Measurements from ENCODE around the gene WFS1.

Gene WFS1

DNA sequence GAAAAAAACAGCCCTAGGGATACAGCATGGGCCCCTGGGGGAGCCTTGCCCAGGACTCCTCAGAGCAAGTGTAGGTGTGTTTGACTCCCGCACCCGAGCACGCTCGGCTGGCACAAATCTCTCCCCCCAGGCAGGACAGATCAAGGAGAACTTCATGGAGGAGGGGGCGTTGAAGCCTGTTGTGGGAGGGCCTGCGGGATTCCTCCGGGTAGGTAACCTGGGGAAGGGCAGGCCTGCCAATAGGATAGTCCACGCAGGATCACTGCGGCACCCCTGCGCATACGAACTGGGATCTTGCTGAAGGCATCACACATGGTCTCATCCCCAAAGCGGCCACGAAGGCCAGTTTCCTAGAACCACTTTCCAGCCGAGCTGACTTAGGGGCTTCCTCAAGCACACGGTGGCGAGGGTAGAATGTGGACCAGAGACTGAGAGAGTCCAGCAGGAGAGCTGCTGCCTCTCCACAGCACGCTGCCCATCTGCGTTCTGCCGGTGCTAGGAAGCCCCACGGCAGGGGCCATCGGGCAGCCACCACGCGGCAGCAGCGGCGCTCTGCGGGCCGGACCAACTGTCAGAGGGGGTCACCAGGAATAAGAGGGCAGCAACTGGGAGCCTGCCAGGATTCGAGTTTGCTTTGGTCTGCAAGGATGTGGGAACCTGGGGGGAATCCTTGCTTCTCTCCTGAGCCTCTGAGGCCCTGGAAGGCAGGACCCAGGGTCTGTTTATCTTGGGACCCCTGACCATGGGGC lies 56.8 kb downstream of the WFS1 start:
- no peak for DNase-seq

DNA sequence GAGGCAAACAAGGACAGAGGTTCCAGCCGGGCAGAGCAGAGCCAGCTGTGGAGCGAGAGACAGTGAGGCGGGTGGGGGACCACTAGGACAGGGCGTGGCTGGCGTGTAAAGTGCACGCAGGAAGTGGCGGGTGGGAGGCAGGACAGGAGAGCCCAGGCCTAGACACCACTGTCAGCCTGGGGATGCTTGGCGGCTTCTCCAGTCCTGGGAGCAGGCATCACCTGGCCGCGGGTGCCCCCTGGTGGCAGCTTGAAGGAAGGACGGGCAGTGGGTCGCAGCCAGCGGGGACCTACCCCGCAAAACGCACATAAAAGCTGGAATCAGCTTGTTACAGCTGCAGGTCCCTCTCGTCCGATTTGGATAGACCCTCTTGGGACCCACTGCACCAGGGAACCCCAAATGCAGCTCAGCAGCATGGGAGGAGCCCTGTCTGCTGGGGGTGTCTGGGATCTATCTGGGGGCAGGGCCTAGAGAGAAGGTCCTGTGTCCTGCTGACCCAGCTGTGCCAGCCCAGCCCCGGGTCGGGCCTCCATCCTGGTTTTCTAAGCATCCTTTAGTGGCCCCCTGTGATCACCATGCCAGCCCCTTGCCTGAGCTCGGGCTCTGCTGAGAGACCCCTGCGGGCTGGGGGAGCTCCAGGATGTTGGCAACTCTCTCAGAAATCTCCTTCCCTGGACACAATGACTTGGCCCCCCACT lies 57.7 kb downstream of the WFS1 start:
- DNase-seq, result peak; percentile 22 to 74 (median 64)

DNA sequence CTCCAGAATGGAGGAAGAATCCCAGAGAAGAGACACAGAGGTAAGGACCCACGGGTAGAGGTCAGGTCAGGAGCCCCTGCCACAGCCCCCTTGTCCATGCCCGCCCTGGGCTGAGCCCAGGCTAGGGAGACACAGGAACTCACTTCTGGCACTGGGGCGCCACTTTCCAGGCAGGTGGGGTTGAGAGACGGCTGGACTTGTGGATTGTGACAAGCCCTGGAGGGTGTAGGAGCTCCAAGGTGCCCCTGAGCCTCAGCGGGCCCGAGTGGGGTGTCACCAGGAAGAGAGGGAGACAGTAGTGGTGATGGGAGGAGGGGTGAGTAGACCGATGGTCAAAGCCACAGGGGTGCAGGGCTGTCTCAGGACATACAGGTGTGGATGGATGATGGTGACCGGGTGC lies 58.9 kb downstream of the WFS1 start:
- no peak for DNase-seq

DNA sequence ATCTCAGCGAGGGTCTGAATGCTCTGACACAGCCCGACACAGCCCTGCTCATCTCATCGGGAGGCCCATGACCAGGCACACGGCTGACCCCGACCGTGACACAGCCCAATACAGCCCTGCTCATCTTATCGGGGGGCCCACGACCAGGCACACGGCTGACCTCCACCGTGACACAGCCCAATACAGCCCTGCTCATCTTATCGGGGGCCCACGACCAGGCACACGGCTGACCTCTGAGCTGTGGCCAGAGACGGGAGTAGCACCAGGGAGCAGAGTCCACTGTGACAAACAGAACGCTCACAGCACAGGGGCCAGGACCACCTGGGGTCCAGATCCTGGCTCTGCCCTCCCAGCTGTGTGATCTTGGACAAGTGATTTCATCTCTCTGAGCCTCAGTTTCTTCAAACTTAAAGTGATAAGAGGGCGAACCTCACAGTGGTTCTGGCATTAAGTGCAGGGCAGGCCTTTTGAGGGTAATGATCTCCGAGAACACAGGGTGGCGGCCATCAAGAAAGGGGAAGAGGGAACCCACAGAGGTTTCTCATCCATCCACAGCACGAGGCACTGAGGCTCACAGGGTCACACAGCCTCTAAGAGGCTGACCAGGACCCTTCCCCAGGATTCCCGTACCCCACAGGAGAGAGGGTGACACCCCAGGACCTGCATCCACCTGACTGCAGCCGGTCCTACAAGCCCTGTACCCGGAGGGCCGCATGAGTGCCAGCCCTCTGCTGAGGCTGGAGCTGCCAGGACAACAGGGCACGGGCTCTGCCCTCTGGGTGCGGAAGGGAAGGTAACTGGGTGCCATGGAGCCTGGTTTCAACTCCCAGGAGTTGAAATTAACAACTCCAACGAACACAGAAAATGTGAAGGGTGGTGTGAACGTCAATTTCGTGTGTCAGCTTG lies 60.1 kb downstream of the WFS1 start:
- no peak for DNase-seq

DNA sequence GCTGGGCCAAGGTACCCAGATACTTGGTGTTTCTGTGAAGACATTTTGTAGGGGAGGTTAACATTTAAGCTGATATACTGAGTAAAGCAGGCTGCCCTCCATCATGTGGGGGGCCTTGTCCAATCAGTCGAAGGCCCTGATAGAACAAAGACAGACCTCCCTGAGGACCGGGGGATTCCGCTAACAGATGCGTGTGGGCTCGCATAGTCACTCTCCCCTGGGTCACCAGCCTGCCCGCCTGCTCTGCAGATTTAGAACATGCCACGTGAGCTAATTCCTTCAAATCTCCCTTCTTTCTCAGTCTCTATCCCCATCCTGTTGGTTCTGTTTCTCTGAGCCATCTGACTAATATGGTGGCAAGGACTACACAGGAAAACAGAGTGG lies 60.7 kb downstream of the WFS1 start:
- DNase-seq, result no peak

DNA sequence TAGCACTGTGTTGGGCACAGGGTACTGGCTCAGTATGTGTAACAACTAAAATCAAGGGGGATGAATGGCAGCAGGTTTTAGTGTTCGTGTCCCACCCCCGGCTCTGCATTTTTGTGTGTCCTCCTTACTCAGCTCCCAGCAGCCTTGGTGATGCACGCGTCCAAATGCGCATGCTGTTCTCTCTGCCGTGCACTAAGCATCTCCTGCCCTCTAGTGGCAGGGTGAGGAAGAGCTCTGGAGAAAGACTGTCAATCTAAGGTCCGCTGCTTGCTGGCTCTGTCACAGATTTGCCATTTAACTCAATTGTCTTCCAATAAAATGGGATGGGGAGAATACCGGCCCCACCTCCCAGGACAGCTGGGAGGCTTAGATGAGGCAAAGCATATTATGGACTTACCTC lies 61.4 kb downstream of the WFS1 start:
- no peak for DNase-seq

DNA sequence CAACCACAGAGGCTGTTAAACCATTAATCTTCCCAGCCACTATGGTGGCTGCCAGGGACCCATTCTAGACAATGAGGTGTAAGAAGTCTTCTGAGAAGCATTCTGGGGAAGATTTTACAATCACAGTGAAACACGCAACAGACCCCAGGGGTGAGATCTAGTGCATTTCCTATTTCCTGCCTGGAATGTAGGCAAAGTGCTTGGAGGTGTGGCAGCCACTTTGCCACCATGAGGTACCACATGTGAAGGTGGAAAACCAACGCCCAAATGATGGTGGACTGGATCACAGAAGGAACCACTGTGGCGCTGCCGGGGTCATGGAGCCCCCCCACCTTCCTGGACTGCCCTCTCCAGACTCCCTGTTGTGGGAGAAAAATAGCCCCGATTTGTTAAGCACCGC lies 61.8 kb downstream of the WFS1 start:
- DNase-seq, result no peak

DNA sequence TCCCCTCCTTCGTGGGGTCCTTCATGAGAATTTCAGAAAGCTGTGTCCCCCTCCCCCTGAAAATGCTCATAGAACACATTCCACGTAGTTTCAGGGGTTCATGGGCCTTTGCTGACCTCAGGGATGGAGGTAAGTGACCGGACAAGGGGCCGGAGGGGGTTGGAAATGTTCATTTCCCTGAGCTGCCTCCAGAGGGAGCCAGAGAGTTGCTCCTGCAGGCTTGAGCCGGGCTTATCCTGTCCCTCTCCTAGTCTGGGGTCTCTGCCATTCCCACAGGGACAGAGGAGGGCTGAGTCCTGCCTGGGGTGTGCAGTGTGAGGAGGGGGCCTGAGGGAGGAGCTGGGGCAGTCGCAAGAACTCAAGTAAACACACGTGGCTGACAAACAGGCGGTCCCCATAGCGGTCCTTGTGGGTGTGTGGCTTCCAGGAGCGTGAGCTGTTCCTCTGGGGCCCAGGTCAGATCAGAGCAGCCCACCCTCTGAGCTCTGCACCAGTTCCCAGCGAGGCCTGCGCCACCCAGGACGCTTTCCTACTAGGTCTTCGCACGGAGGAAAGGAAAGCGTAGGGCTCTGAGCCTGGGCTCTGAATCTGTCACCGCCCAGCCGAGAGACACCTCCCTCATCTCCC lies 62.5 kb downstream of the WFS1 start:
- DNase-seq, result no peak

DNA sequence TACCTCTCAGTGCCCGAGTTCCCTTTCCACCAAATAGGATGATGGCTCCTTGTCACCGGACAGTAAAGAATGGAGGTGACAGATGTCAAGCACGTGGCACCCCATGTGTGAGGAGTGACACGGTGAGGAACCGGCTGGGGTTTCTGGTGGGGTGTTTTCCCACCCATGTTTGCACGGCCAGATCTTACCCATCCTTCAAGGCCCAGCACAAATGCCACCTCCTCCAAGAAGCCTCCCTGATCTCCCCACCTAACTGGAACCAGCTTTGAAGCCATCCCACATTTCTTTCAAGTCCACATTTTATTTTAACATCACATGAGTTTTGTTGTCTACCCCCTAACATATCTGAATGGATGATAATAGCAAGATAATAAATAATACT lies 63.0 kb downstream of the WFS1 start:
- DNase-seq, result no peak

DNA sequence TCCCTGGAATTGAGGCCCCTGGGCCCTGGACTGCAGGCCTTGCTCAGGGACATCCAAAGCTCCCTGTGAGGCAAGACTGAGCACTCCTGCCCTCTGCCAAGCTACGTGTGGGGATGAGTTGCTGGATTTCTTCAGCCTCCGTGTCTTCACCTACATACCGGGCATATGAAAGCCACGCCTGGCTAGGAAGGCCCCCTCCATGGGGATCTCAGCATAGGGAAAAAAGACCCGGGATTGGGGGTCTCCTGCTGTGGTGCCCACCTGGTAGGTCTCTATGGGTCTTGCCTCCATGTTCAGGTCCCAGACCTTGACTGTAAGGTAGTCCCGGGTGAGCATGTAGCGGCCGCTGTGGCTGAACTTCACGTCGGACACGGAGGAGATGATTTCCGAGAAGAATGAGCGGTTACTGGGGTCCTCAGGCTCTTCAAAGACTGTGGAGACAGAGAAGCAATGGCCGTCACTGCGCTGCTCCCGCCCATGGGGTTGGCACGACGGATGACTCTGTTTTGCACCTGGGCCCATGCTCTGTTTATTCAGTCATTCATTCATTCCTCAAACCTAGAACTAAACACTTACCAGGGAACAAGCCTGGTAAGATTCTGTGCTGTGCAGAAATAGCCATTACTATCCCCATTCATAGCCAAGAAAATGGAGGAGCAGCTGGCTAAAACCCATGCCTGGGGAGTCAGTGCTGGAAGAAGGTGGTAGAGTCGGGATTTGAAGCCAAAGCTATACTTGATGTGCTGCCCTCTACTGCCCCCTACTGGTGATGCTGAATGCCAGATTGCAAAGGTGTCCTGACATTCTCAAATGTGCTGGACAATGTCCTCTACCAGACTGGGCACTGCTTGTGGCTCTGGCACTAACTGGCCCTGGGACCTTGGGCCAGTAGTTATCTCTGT lies 63.9 kb downstream of the WFS1 start:
- no peak for DNase-seq

DNA sequence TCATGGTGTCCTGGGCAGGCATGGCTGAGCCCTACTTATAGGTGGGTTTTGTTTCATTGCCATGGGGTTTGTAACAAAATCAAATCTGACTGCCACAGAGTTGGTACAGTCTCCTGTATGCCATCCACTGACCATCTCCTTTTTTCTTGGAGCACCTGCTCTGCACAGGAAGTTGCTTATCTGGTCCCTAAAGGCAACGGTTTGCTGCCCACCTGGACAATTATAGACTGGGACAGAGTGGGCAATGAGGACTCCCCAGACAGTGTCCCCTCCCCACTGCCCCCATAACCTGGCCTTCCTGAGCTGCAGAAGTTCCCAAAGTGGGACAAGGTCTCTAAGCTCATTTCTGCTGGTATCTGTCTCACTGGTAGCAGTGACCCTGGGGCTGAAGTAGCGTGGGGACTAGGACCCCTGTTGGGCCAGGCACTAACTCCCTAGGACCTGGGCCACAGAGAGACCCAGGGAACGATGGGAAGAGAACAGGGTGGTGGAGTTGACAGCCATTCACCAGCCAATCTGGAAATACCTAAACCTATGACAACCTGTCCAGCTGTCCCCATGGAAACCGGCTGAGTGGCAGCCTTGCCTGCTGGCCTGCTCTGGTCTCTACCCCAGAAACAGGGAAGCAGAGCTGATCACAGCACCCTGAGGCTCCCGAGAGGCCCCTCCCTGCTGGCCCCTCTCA lies 64.7 kb downstream of the WFS1 start:
- no peak for DNase-seq

DNA sequence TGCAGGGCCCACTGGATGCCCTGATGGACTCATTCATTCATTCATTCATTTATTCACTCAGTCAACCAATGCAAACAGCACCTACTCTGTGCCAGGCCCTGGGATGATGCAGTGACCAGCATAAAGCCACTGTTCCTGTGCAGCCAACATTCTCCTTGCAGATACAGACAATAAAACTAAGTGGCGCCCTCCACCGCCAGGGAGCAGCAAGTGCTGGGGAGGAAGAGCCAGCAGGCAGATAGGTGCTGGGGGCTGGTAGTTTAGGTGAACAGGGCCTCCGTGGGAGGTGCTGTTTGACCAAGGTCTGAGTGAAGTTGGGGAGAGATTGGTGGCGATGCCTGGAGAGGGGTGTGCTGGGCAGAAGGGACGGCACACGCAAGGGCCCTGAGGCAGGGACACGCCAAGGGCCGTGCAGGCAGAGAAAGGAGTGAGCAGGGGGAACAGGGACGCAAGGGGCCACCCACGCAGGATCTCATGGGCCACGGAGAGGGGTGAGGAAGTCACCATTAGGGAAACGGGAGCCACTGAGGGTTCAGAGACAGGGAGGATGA lies 65.5 kb downstream of the WFS1 start:
- no peak for DNase-seq

DNA sequence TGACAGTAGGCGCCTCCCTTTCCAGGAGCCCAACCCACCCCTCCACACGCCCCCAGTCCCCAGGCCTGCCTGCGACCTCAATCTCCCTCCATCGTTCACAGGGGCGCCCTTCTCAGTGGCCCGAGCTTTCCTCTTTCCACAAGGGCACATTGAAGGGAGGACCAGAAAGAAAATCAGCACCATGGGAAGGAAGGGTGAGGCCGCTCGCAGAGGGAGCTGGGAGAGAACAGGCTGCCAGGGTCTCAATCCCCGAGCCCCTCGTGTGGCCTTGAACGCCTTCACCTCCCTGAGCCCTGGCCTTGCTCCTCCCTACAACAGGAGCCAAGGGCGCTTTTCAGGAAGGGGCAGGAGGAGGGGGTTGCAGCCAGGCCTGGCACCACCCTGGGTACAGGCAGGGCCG lies 66.5 kb downstream of the WFS1 start:
- no peak for DNase-seq

DNA sequence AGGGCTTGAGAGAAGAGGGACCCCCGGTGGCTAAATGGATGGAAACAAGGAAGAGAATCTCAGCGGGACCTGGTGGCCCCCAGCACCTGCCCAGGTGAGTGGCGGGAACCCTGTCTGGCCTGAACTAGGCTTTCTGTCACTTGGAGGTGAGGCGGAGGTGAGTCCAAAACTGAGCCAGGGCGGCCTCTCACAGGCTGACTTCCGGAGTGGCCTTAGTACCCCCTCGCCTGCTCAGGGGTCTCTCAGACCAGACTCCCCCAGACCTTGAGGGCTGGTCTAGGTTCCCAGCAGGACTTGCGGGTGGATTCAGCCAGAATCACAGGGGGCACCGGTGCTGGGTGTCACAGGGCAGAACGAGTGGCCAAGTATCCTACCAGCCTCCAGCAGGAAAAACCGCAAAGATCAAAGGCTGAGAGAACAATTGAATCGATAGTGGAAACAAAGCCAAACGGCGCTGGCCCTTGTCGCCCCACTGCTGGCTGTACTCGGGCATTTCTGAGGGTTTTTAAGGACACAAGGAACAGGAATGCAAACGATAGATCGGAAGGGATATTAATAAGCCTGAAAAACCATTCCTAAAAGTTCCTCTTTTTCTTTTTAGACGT lies 67.8 kb downstream of the WFS1 start:
- no peak for DNase-seq

DNA sequence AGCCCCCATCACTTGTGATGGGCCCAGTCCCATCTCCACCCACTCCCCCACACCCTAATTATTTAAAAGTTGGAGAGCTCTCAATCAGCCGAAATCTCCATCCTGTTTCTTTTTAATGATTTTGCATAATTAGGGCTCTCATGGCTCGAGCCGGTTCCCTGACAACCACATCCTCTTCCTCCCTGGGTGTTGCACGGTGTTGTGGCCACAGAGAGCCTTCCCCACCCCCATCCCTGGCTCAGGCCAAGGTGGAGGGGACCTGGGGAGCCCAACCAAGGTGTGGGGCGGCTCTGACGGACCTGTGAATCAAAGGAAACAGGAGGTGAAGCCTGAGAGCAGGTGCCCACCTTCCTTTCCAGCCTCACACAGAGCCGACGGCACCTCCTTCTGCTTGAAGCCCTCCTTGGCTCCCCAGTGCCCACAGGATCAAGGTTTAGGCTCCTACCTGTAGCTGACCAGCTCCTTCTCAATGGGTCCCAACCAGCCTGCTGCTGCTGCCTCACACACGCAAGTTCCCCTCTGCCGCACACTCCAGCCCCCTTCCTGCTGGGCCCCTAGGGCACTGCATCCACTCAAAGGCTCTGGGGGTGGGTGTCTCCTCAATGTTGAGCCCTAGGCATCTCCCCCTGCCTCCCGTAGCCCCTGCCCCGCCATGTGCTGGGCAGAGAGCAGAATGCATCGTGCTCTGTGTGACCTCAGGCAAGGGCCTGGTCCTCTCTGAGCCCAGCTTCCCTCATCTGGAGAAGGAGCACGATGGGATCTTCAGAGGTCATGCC lies 68.7 kb downstream of the WFS1 start:
- DNase-seq, result no peak

DNA sequence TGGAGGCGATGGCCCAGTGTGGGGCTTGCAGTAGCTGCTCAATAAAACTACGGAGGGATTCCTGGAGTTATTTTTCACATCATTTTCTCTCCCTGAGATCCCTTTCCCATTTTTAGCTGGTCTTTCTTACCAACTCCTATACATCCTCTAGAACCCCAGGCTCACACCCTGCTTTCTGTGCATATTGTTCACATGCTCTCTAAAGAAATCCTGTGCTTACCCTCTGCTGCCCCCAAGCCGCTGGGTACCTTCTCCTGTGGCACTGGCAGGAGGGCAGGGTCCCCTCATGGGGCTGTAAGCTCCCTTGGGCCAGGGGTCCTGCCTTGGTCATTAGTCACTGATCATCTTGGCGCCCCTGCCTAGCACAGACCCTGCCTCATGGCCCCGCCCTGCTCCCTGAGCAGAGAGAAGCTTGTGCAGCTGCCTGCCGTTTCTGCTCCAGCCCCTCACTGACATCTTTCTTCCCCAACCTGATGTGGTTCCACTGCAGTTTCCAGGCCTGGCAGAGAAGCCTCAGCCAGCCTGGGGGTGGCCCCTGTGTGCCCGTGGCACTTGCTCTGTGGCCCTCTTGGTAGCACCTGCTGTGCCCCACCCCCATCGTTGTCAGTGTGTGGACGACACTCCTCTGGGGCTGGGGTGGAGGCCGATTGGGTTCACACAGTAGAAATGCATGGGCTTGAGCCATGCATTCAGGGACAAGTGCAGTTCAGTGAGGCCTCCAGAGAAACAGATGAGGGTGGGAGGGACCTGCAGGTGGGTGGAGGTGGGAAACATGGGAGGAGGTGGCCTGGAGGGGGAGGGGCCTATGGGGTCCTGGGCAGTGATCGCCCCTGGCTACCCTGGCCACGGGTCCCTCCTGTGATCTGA lies 69.5 kb downstream of the WFS1 start:
- no peak for DNase-seq

DNA sequence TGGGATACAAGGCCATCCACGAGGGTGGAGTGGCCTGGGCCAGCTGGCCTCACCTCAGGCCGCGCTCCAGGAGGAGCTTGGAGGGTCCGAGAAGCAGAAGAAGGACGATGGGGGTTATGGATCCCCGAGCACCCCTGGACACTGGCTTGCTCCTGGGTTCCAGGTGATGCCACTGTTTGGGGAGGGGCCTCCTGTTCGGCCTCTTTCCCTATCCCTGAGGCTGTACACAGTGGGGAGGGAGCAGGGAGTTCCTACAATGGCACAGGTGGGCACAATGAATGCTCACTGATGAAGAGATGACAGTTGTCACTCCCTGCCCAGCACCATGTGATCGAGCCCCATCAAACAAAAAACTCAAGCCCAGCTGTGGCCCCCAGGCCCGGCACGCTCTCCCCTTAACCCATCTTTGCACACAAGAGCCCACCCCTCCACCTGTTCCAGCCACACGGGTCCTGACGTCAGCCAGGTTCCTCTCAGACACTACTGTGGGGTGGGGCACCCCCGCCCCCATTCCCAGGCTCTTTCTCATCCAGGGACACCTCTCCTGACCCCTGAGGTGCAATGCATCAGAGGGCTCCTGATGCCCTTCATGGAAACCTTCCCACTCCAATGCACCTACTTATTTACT lies 70.3 kb downstream of the WFS1 start:
- DNase-seq, result no peak

DNA sequence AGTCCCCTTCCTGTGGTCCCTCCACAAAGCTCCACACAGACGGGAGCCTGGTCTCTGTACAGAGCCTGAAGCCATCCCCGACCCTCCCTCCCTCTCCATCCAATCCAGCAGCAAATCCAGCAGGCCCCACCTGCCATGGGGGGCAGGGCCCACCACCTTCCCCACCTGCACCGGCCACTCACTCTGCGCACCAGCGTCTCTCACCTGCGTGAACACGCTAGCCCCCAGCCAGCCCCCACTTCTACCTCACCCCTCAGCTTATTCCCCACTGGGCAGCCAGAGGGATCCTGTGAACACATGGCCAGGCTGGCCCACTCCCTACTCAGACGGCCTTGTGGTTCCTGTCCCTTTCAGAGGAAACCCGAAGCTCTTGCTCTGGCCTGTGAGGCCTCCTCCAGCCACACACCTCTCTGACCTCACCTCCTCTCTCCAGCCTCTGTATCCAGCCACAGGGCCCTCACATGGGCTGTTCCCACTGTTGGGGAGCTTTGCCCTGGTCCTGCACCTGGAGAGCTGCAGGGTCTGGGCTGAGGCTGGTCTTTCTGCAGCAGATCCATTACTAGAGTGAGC lies 70.9 kb downstream of the WFS1 start:
- DNase-seq, result no peak
